Measurements from ENCODE around the gene FHL2.

Gene FHL2

GRCh38 chr2:105378921-105379383 is 19.9 kb downstream of the FHL2 start:
- no peak for DNase-seq (ENCODE audit: low spot score)

GRCh38 chr2:105378276-105378840 is 20.5 kb downstream of the FHL2 start:
- no peak for DNase-seq (ENCODE audit: low spot score)

- DNase-seq (ENCODE audit: low spot score) = no peak
Measured at GRCh38 chr2:105377871-105378270, 21.0 kb downstream of the FHL2 start.

GRCh38 chr2:105376789-105377240 is 22.0 kb downstream of the FHL2 start:
- no peak for DNase-seq (ENCODE audit: low spot score)

GRCh38 chr2:105376010-105376409 is 22.8 kb downstream of the FHL2 start:
- DNase-seq (ENCODE audit: low spot score) = no peak

GRCh38 chr2:105375001-105375561 is 23.8 kb downstream of the FHL2 start:
- no peak for DNase-seq (ENCODE audit: low spot score)

- no peak for DNase-seq (ENCODE audit: low spot score)
Measured at GRCh38 chr2:105373895-105374401, 24.9 kb downstream of the FHL2 start.

- no peak for DNase-seq (ENCODE audit: low spot score)
Measured at GRCh38 chr2:105373344-105373781, 25.5 kb downstream of the FHL2 start.

GRCh38 chr2:105371810-105372209 is 27.0 kb downstream of the FHL2 start:
- DNase-seq (ENCODE audit: low spot score) = no peak

- DNase-seq (ENCODE audit: low spot score) = no peak
Measured at GRCh38 chr2:105371156-105371555, 27.7 kb downstream of the FHL2 start.

GRCh38 chr2:105369777-105370690 is 28.8 kb downstream of the FHL2 start:
- DNase-seq (ENCODE audit: low spot score) = peak; percentile 89

- DNase-seq (ENCODE audit: low spot score) = no peak
Measured at GRCh38 chr2:105368759-105369408, 30.0 kb downstream of the FHL2 start.

GRCh38 chr2:105365206-105365605 is 33.6 kb downstream of the FHL2 start:
- no peak for DNase-seq (ENCODE audit: low spot score)

GRCh38 chr2:105364436-105365139 is 34.3 kb downstream of the FHL2 start:
- no peak for DNase-seq (ENCODE audit: low spot score)

GRCh38 chr2:105362862-105363591 is 35.8 kb downstream of the FHL2 start:
- no peak for DNase-seq (ENCODE audit: low spot score)

GRCh38 chr2:105361102-105361889 is 37.6 kb downstream of the FHL2 start:
- peak; percentile 6 for DNase-seq (ENCODE audit: low spot score)

- no peak for DNase-seq (ENCODE audit: low spot score)
Measured at GRCh38 chr2:105358593-105358992, 40.3 kb downstream of the FHL2 start.

- no peak for DNase-seq (ENCODE audit: low spot score)
Measured at GRCh38 chr2:105357122-105357521, 41.7 kb downstream of the FHL2 start.

GRCh38 chr2:105344704-105345345 is 54.0 kb downstream of the FHL2 start:
- peak; percentile 61 for DNase-seq (ENCODE audit: low spot score)

All from NAMALWA (cell line).